ENCODE data around the gene PLA2G2C.

Gene PLA2G2C

DNA sequence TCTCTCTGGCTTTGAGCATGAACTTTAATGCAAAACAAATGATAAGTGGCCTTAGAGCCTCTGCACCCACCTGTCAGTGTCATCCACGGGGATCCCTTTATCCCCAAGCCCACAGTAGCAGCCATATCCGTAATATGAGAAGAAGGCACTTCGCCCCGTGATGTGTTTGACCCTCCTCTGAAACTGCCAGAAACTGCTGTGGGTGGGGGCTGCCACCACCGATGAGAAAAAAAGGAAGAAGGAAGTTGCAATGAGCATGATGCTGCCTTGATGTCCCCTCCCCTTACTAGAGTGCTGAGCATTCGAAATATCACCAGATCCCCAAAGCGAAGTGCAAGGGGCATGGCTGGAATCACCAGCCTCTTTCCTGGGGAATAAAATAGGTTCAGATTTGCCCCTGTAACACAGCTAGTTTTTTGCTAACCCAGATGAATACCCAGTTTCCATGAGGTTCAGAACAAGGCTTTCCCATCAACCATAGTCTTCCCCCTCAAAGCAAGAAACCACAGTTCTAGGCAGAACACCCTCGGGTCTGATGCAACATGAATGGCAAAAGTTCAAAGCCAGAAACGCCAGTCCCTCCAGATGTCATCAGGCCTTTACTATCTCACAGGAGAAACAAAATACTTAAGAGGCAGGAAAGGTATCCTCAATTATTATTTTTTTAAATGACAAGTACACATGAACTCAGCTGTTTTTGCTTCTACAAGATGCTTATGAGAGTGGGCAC, 11.2 kb downstream of the PLA2G2C start:
- TF ChIP-seq SIN3A (IDR thresholded peaks at IDR 0.05; ENCODE audit: borderline replicate concordance, insufficient read depth, low read length) (no peak), FOXP2 (optimal IDR thresholded peaks at IDR 0.05; ENCODE audit: borderline replicate concordance, extremely low read depth, extremely low read length, insufficient read depth) (no peak), POLR2AphosphoS5 (IDR thresholded peaks at IDR 0.05; ENCODE audit: low read depth, low read length) (no peak), TAF1 (IDR thresholded peaks at IDR 0.05; ENCODE audit: borderline replicate concordance, insufficient read depth, low read length) (no peak)

DNA sequence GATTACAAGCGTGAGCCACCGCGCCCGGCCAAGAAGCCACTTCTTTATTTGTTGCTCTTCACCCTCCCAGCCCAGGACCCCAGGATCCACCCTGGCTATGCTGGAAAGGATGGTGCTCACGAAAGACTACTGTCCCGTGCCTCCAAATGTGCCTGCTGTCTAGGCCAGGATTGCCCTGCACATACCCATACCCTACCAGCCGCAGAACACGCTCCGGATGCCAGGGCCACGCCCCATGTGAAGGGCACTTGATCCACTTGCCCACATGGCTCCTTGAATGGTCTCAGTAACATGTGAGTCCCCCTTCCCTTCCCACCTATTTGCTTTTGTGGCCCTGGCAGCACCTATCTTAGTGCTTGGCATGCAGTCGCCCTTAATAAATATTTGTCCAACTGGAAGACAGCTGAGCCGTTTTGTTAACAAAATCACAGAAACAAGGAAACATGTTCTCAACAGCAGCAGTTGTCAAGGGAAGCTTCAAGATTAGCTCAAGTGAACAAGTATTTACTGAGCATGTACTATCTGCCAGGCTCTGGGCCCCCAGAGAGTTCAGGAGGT, 14.2 kb downstream of the PLA2G2C start:
- TF ChIP-seq, protein P1, sequence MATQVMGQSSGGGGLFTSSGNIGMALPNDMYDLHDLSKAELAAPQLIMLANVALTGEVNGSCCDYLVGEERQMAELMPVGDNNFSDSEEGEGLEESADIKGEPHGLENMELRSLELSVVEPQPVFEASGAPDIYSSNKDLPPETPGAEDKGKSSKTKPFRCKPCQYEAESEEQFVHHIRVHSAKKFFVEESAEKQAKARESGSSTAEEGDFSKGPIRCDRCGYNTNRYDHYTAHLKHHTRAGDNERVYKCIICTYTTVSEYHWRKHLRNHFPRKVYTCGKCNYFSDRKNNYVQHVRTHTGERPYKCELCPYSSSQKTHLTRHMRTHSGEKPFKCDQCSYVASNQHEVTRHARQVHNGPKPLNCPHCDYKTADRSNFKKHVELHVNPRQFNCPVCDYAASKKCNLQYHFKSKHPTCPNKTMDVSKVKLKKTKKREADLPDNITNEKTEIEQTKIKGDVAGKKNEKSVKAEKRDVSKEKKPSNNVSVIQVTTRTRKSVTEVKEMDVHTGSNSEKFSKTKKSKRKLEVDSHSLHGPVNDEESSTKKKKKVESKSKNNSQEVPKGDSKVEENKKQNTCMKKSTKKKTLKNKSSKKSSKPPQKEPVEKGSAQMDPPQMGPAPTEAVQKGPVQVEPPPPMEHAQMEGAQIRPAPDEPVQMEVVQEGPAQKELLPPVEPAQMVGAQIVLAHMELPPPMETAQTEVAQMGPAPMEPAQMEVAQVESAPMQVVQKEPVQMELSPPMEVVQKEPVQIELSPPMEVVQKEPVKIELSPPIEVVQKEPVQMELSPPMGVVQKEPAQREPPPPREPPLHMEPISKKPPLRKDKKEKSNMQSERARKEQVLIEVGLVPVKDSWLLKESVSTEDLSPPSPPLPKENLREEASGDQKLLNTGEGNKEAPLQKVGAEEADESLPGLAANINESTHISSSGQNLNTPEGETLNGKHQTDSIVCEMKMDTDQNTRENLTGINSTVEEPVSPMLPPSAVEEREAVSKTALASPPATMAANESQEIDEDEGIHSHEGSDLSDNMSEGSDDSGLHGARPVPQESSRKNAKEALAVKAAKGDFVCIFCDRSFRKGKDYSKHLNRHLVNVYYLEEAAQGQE (IDR thresholded peaks at IDR 0.05; ENCODE audit: insufficient read depth in 1 of 2, low read depth in 2 of 2, low read length in 2 of 2), result no peak
- no peak for TF ChIP-seq TAF1 (IDR thresholded peaks at IDR 0.05; ENCODE audit: borderline replicate concordance, insufficient read depth, low read length)
- no peak for TF ChIP-seq SIN3A (IDR thresholded peaks at IDR 0.05; ENCODE audit: borderline replicate concordance, insufficient read depth, low read length)
- TF ChIP-seq POLR2AphosphoS5 (IDR thresholded peaks at IDR 0.05; ENCODE audit: low read depth, low read length), result no peak
- no peak for TF ChIP-seq FOXP2 (optimal IDR thresholded peaks at IDR 0.05; ENCODE audit: borderline replicate concordance, extremely low read depth, extremely low read length, insufficient read depth)

DNA sequence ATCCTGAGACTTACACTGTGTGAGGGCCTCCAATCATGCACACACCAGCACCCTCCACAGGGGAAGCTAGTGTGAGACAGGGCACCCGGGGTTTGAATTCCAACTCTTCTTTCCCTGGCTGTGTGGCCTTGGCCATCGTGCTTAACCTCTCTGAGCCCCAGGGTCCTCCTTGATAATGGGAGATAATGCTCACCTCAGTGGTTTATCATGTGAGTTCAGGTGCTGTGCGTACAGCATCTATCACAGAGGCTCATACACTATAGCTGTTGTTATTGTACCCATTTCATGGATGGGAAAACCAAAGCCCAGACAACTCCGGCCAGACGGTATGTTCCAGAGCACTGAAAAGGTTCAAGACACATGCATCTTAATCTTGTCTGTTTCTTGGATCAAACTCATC, 16.4 kb downstream of the PLA2G2C start:
- TF ChIP-seq FOXP2 (optimal IDR thresholded peaks at IDR 0.05; ENCODE audit: borderline replicate concordance, extremely low read depth, extremely low read length, insufficient read depth) (no peak), TAF1 (IDR thresholded peaks at IDR 0.05; ENCODE audit: borderline replicate concordance, insufficient read depth, low read length) (no peak), SIN3A (IDR thresholded peaks at IDR 0.05; ENCODE audit: borderline replicate concordance, insufficient read depth, low read length) (no peak), POLR2AphosphoS5 (IDR thresholded peaks at IDR 0.05; ENCODE audit: low read depth, low read length) (no peak)
- TF ChIP-seq, protein P1 (IDR thresholded peaks at IDR 0.05; ENCODE audit: insufficient read depth in 1 of 2, low read depth in 2 of 2, low read length in 2 of 2), result no peak

DNA sequence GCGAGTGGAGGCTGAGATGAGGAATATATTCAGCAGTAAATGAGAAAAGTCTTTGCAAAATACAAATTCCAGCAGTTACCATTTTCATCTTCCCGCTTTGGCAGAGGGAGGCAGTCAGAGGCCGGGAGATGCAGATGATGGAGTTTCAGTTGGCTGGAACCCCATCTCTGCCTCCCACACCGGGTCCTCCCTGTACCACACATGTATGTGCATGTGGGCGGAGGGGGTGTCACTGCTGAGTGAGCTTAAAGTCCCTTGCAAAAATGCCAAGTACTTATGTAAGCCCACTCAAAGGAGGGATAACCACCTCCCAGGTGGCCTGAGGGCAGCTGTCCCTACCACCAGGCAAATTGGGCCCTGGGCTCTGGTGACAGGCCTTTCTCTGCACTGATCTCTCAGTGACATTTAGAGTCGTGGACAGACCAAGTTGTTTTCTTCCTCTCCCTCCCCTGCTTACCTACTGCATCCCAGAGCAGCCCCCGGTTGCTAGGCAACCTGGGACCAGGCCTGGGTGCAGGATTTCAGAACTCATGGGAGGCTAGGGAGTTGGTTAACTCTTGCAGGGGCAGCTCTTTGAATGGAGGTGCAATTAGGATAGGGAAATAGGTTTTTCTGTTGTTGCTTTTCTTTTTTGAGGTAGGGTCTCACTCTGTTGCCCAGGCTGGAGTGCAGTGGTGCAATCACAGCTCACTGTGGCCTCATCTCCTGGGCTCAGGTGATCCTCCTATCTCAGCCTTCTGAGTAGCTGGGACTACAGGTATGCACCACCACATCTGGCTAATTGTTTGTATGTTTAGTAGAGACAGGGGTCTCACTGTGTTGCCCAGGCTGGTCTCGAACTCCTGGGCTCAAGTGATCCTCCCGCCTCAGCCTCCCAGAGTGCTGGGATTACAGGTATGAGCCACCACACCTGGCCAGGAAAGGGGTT, 17.5 kb downstream of the PLA2G2C start:
- TF ChIP-seq, protein P1 (IDR thresholded peaks at IDR 0.05; ENCODE audit: insufficient read depth in 1 of 2, low read depth in 2 of 2, low read length in 2 of 2), result no peak
- TF ChIP-seq POLR2AphosphoS5 (IDR thresholded peaks at IDR 0.05; ENCODE audit: low read depth, low read length) (no peak), SIN3A (IDR thresholded peaks at IDR 0.05; ENCODE audit: borderline replicate concordance, insufficient read depth, low read length) (no peak), TAF1 (IDR thresholded peaks at IDR 0.05; ENCODE audit: borderline replicate concordance, insufficient read depth, low read length) (no peak), FOXP2 (optimal IDR thresholded peaks at IDR 0.05; ENCODE audit: borderline replicate concordance, extremely low read depth, extremely low read length, insufficient read depth) (no peak)

DNA sequence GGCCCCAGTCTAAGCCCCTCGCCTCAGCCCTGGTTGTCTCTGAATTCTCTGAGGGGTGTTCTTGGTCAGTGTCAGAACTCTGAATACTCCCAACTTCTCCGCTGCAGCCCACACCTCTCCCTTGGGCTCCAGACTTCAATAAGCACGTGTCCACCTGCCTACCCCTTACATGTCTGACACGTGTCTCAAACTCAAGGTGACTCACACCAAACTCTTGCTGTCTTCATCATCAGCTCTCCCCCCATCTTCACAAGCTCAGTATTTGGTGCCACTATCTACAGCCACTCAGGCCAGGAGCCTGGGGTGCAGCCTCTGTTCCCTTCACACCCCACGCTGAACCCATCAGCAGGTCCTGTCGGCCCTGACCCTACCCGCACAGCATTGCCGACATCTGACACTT, 19.2 kb downstream of the PLA2G2C start:
- no peak for TF ChIP-seq SIN3A (IDR thresholded peaks at IDR 0.05; ENCODE audit: borderline replicate concordance, insufficient read depth, low read length)
- TF ChIP-seq POLR2AphosphoS5 (IDR thresholded peaks at IDR 0.05; ENCODE audit: low read depth, low read length), result no peak
- no peak for TF ChIP-seq TAF1 (IDR thresholded peaks at IDR 0.05; ENCODE audit: borderline replicate concordance, insufficient read depth, low read length)
- TF ChIP-seq FOXP2 (optimal IDR thresholded peaks at IDR 0.05; ENCODE audit: borderline replicate concordance, extremely low read depth, extremely low read length, insufficient read depth), result no peak
- TF ChIP-seq, protein P1 (IDR thresholded peaks at IDR 0.05; ENCODE audit: insufficient read depth in 1 of 2, low read depth in 2 of 2, low read length in 2 of 2), result no peak
